ENCODE data around the gene EMILIN1.
"Not testable (repeated sequence)": the region's sequence is repeated elsewhere in the genome, so short reads cannot be mapped to it uniquely, and the experiment has no call there.

EMILIN1 gene

GRCh38 chr2:27092696-27093429, 14.4 kb downstream of the EMILIN1 start:
- DNase-seq (ENCODE audit: low read depth in 1 of 2, low spot score in 1 of 2): no peak

- no peak for DNase-seq (ENCODE audit: low read depth in 1 of 2, low spot score in 1 of 2)
Observed at GRCh38 chr2:27093430-27094352, 15.3 kb downstream of the EMILIN1 start.

DNA sequence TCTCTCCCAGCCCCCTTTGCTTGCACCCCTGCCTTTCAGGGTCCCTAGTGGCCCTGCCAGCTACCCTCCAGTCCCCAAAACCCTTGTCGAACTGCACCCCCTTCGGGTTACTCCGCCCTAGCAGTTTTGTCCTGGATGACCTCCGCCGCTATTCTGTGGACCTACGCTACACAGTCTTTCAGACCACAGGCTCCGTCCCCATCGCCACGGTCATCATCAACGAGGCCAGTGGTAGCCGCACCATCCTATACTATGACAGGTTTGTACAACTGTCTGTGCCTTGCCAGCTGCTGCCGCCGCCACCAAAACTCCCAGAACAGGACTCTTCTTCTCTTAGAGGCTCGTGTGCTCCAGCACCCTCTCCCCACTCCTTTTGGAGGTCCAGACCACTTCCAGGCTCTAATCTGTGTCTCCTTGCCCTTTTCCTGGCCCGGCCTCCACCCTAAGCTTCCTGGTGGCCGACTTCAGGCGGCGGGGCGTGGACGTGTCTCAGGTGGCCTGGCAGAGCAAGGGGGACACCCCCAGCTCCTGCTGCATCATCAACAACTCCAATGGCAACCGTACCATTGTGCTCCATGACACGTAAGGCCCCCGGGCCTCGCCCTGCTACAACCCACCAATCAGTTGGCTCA, 16.1 kb downstream of the EMILIN1 start:
- no peak for DNase-seq (ENCODE audit: low read depth in 1 of 2, low spot score in 1 of 2)

DNA sequence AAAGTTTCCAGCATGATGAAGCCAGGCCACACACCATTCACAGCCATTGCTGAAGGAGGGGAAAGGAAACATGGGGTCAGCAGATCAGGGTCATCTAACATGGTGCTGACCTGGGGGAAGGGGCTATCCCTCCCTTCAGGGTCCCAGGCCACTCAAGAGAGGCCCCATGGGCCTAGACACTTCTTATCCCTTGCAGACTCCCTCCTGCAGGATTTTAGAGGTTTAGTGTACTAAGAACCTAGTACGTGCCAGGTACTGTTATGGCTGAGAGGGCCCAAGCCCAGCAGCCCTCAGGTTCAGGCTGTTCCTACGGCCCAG, 17.0 kb downstream of the EMILIN1 start:
- no peak for DNase-seq (ENCODE audit: low read depth in 1 of 2, low spot score in 1 of 2)

DNA sequence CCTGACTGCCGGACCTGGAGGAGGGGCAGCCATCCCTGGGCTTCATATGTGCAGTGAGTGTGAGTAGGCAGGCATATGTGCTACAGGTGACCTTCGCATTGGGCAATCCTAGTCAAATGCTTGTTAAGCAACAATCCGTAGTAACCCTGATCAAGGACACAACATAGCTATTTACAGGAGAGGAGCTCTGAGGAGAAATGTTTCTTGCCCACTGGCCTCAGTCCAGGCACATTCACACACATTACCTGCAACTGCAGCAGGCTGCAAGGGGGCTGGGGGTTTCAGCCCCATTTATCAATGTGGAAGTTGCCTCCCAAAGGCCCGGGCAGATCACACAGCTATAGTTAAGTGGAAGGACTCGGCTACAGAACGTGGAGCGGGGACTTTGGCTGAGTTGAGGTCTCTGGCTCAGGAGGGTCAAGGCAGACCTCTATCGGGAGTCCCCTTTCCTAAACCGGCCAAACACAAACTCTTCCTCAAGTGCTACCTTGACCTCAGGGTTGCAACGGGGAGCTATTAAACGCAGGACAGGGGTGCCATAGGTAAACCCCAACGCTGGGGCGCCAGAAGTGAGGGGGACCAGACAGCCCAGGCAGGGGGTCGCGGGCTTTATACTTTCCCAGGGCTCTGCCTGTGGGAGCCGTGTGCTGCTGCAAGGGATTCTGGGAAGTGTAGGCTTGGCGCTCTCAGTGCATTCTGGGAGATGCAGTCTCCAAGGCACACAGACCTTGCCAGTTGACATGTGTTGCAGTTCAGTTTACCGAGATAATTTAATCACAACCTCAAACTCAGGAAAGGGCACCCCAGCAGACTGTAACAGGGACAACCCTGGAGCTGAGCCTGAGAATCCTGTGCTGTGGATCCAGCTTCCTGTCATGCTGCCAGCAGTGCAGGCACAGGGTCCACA, 17.6 kb downstream of the EMILIN1 start:
- DNase-seq (ENCODE audit: low read depth in 1 of 2, low spot score in 1 of 2): no peak

GRCh38 chr2:27096748-27097297, 18.4 kb downstream of the EMILIN1 start:
- no peak for DNase-seq (ENCODE audit: low read depth in 1 of 2, low spot score in 1 of 2)

DNA sequence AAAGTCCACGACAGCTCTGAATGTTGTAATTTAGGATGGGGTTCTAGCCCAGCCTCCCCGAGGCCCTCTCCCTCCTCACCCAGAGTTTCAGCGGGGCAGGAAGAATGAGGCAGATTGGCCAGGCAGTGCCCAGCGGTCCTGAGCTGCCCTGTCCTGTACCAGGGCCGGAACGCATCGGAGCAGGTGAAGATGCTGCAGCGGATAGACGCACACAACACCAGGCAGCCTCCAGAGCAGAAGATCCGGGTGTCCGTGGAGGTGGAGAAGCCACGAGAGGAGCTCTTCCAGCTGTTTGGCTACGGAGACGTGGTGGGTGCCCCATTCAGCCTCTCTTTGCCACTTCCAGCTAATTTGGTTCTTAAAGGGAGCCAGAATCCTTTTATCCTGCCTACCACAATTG, 18.9 kb downstream of the EMILIN1 start:
- no peak for DNase-seq (ENCODE audit: low read depth in 1 of 2, low spot score in 1 of 2)

DNA sequence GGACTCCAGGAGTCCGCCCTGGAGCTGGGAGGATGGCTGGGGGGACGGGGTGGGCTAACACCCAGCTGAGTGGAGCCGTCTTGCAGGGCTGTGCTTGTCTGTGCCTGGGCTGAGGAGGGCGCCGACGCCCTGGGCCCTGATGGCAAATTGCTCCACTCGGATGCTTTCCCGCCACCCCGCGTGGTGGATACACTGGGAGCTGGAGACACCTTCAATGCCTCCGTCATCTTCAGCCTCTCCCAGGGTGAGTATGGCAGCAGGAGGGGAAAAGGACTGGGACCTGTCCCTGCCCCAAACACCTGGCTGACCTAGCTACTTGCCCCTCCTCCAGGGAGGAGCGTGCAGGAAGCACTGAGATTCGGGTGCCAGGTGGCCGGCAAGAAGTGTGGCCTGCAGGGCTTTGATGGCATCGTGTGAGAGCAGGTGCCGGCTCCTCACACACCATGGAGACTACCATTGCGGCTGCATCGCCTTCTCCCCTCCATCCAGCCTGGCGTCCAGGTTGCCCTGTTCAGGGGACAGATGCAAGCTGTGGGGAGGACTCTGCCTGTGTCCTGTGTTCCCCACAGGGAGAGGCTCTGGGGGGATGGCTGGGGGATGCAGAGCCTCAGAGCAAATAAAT, 21.0 kb downstream of the EMILIN1 start:
- no peak for DNase-seq (ENCODE audit: low read depth in 1 of 2, low spot score in 1 of 2)

DNA sequence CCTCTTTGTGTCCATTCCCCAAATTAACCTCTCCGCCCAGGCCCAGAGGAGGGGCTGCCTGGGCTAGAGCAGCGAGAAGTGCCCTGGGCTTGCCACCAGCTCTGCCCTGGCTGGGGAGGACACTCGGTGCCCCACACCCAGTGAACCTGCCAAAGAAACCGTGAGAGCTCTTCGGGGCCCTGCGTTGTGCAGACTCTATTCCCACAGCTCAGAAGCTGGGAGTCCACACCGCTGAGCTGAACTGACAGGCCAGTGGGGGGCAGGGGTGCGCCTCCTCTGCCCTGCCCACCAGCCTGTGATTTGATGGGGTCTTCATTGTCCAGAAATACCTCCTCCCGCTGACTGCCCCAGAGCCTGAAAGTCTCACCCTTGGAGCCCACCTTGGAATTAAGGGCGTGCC, 21.6 kb downstream of the EMILIN1 start:
- DNase-seq (ENCODE audit: low read depth in 1 of 2, low spot score in 1 of 2): no peak

DNA sequence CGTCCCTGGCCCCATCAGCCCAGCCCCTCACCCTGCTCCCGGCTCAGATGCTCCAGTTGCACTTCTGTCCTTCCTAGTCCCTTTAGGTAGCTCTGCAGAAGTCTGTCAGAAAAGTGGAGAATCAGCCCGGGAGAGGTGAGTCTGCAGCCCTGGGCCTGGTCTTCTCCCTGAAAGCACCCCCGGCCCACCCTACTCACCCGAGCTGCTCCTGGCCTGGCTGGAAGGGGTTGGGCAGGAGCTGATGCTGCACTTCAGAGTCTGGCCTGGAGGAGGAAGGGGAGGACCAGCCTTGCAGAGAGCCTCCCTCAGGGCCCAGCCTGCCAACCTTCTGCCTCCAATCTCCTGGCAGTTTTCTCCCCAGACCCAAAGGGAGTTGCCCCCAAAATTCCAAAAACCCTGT, 23.9 kb downstream of the EMILIN1 start:
- DNase-seq (ENCODE audit: low read depth in 1 of 2, low spot score in 1 of 2): no peak

GRCh38 chr2:27105981-27106380, 27.6 kb downstream of the EMILIN1 start:
- DNase-seq (ENCODE audit: low read depth in 1 of 2, low spot score in 1 of 2): no peak

DNA sequence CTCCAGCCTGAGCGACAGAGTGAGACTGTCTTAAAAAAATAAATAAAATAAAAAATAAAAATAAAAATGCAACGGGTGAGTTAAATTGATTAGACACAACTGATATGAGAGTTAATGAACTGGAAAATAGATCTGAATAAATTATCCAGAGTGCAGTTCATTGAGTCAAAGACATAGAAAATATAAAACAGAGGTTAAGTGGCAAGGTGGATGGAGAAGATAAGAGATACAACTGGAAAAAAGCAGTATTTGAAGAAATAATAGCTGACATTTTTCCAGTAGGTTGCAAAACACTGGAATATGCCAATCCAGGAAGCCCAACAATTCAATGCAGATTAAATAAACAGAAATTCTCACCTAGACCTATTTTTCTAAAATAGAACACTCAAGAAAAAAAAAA, 29.8 kb downstream of the EMILIN1 start:
- no peak for DNase-seq (ENCODE audit: low read depth in 1 of 2, low spot score in 1 of 2)

DNA sequence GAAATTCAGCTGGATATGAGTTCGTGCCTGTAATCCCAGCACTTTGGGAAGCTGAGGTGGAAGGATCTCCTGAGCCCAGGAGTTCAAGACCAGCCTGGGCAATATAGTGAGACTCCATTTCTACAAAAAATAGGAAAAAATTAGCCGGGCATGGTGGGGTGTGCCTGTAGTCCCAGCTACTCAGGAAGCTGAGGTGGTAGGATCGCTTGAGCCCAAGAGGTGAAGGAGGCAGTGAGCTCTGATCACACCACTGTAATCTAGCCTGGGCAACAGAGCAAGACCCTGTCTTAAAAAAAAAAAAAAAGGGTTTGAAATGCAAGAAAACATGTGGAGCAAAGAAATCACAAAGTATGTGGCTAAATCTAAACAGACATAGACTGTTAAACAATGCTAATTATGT, 30.7 kb downstream of the EMILIN1 start:
- DNase-seq (ENCODE audit: low read depth in 1 of 2, low spot score in 1 of 2): no peak

DNA sequence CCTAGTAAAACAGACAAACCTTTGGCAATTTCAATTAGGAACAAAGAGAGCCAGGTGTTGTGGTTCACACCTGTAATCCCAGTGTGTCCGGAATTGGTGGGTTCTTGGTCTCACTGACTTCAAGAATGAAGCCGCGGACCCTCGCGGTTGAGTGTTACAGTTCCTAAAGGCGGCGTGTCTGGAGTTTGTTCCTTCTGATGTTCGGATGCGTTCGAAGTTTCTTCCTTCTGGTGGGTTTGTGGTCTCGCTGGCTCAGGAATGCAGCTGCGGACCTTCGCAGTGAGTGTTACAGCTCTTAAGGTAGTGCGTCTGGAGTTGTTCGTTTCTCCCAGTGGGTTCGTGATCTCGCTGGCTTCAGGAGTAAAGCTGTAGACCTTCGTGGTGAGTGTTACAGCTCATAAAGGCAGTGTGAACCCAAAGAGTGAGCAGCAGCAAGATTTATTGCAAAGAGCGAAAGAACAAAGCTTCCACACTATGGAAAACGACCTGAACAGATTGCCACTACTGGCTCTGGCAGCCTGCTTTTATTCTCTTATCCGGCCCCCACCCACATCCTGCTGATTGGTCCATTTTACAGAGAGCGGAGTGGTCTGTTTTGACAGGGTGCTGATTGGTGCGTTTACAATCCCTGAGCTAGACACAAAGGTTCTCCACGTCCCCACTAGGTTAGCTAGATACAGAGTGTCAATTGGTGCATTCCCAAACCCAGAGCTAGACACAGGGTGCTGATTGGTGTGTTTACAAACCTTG, 32.4 kb downstream of the EMILIN1 start:
- DNase-seq (ENCODE audit: low read depth in 1 of 2, low spot score in 1 of 2): not testable (repeated sequence)

DNA sequence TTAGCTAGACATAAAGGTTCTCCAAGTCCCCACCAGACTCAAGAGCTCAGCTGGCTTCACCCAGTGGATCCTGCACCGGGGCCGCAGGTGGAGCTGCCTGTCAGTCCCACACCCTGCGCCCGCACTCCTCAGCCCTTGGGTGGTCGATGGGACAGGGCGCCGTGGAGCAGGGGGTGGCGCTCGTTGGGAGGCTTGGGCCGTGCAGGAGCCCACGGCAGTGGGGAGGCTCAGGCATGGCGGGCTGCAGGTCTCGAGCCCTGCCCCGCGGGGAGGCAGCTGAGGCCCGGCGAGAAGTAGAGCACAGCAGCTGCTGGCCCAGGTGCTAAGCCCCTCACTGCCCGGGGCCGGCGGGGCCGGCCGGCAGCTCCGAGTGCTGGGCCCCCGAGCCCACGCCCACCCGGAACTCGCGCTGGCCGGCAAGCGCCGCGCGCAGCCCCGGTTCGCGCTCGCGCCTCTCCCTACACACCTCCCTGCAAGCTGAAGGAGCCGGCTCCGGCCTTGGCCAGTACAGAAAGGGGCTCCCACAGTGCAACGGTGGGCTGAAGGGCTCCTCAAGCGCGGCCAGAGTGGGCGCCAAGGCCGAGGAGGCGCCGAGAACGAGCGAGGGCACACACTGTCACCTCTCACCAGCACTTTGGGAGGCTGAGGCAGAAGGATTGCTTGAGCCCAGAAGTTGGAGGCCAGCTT, 33.1 kb downstream of the EMILIN1 start:
- DNase-seq (ENCODE audit: low read depth in 1 of 2, low spot score in 1 of 2): not testable (repeated sequence)

GRCh38 chr2:27115519-27115918, 37.1 kb downstream of the EMILIN1 start:
- no peak for DNase-seq (ENCODE audit: low read depth in 1 of 2, low spot score in 1 of 2)

DNA sequence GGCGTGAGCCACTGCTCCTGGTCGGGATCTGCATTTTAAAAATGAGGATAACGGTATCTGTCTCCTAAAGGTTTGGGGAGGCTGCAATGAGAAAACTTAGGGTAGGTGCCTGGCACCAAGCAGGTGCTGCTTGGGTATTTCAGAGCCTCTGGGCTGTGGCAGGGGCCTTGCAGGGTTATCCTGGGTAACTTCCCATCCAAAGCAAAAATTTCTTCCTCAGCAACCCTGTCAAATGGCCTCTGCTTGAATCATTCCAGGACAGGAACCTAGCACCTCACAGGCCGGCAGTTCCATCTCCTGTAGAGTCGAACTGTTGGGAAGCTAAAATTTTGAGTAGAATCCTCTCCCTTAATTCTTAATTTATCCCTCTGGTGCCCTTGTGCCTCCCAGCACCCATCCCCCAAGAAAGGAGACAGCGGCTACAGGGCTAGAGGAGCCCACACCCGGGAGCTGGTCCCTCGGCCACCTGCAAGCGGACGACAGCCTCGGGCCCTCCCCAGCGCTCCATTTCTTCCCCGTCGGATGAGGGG, 39.6 kb downstream of the EMILIN1 start:
- no peak for DNase-seq (ENCODE audit: low read depth in 1 of 2, low spot score in 1 of 2)

DNA sequence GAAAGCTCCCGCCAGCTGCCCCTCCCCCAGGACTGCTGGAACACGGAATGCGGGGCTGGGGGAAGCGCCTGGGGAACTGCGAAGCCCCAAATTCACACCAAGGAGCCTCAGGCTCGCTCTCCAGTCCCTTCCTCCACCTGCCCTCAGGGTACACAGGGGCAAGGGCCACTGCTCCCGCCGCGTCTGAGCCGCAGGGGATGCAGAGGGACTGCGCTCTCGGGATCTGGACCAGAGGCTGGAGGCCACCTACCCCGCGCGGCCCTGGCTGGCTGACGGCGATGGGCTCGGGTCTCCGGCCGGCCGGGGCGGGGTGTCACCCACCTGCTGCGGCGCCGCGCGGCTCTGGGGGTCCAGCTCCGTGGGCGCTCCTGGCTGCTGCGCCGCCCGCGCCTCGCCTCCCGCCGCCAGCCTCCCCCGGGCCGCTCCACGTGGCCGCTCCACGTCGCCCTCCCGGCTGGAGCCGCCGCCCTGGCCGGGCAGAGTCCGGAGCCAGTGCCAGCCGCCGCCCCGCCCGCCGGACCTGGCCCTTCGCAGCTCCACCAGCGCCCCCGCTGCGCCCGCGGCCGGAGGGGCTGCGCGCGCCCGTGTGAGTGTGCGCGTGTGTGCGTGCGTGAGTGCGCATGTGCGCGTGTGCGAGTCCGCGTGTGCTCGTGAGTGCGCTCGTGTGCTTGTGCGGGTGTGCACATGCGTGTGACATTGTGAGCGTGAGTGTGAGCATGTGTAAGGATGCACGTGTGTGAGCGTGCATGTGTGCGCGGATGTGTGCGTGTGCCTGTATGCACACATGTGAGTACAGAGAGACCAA, 40.3 kb downstream of the EMILIN1 start, which contains the start of gene CGREF1:
Gene CGREF1, minus strand, starts transcription at position 604 of the 805 bp plus-strand sequence. CDS start 14,762 bp downstream, outside the sequence.
- no peak for DNase-seq (ENCODE audit: low read depth in 1 of 2, low spot score in 1 of 2)
